DOHH2 (cell line): ENCODE results near the gene CAPN11.

ENCODE experiments used
- CTCF ChIP-seq: fragments of 200-600 bp; sonication (generic); IDR thresholded peaks from one replicate; pipeline ENCODE4 v1.5.1; 2014; ENCODE audit warnings: antibody characterized with exemption, mild to moderate bottlenecking, low read depth, low read length; ENCODE audit not compliant: poor library complexity, severe bottlenecking
- EZH2phosphoT487 ChIP-seq: fragments of 200-600 bp; sonication (generic); IDR thresholded peaks from 2 replicates; pipeline ENCODE4 v1.6.1; 2017; ENCODE audit warnings: borderline replicate concordance, mild to moderate bottlenecking, antibody characterized with exemption, low read length, moderate library complexity, mixed read lengths

- TF ChIP-seq CTCF (no peak), EZH2phosphoT487 (no peak)
Observed at GRCh38 chr6:44162876-44163625, 4.4 kb downstream of the CAPN11 start.
